ENCODE measurements around the gene GPM6B.
"Not testable (repeated sequence)": the region's sequence is repeated elsewhere in the genome, so short reads cannot be mapped to it uniquely, and the experiment has no call there.

Gene GPM6B

DNA sequence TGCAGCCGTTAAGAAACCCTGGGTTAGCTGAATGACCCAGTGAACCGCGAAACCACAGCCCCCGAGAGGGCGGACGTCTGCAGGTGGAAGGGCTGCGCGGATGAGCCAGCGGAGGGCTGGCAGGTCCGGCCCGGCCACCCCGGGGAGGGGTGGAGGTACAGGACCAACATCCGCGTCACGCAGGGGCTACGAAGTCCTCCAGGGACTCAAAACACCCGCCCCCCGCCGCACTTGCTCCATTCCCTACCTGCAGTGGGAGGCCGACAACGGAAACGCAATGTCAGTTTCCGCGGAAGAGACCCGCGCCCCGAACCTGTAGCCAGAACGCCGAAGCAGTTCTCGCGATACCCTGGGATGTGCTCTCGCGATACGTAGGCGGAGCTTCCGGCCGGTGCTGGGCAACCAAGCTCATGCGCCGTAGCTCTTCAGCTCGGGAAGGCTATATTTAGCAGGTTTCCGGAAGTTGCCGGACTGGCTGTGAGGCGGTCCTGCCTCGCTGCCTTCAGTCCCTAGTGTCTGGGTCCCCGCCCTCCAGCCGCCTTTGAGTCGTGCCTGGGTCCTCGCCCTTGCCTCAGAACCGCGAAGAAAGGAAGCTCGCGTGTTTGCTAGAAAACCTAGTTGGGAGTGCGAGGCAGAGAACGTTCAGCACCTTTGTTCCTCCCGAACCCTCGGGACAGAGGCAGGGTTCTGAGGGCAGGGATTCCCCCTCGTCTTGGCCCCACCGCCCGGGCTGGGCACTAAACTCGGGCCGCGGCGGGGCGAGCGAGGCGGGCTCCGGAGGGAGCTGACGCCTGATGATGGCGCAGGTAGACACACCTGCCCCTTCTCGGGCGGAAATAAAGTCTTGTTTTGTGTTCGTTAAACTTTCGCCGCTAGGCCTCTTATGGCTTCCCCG is 82.4 kb downstream of the GPM6B start, which contains the start of the genes OFD1 and TRAPPC2:
Gene OFD1 (plus strand): TSS at position 471 of the 895 bp plus-strand sequence. CDS start 324 bp downstream, at position 795.
Gene TRAPPC2 (minus strand): TSS at position 343 of the 895 bp plus-strand sequence. CDS start 14,657 bp downstream, outside the sequence.
- Mint-ChIP-seq H3K9me3 (no peaks in the 10 kb centered on the region), H3K27me3 (no peaks in the 10 kb centered on the region), H3K27ac (peak within 1 kb of the TSS; percentile 94), H3K4me3 (peak within 1 kb of the TSS; percentile 89), H3K4me1 (peaks cover 51% of the 10 kb centered on the region), H3K36me3 (ENCODE audit: low read depth) (peaks cover 29% of the 10 kb centered on the region)
- DNase-seq, result peak; percentile 84
- peak; percentile 98 for ATAC-seq

DNA sequence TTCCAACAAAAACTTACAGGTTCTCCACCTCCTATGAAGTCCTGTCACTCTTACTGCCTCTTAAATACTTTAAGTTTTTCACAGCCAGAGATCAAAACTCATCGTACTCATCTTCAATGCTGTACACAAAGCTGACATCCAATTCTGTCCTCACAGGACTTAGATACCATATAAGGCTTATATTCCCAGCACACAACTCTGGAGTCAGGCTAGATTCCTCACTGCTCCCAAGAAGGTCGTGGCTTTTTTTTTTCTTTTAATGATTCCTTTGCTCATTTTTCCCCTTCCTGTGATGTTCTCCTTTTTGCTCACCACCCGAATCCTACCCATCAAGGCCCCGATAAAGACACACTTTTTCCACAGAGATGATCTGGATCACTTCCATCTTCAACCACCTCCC is 83.4 kb downstream of the GPM6B start:
- H3K4me1 Mint-ChIP-seq, result peaks cover 55% of the 10 kb centered on the region
- H3K36me3 Mint-ChIP-seq (ENCODE audit: low read depth), result peaks cover 38% of the 10 kb centered on the region
- no peaks in the 10 kb centered on the region for H3K27me3 Mint-ChIP-seq
- peak overlapping the region; percentile 89 for H3K4me3 Mint-ChIP-seq
- DNase-seq (no peak), ATAC-seq (no peak)
- H3K27ac Mint-ChIP-seq, result peak overlapping the region; percentile 94
- no peaks in the 10 kb centered on the region for H3K9me3 Mint-ChIP-seq

DNA sequence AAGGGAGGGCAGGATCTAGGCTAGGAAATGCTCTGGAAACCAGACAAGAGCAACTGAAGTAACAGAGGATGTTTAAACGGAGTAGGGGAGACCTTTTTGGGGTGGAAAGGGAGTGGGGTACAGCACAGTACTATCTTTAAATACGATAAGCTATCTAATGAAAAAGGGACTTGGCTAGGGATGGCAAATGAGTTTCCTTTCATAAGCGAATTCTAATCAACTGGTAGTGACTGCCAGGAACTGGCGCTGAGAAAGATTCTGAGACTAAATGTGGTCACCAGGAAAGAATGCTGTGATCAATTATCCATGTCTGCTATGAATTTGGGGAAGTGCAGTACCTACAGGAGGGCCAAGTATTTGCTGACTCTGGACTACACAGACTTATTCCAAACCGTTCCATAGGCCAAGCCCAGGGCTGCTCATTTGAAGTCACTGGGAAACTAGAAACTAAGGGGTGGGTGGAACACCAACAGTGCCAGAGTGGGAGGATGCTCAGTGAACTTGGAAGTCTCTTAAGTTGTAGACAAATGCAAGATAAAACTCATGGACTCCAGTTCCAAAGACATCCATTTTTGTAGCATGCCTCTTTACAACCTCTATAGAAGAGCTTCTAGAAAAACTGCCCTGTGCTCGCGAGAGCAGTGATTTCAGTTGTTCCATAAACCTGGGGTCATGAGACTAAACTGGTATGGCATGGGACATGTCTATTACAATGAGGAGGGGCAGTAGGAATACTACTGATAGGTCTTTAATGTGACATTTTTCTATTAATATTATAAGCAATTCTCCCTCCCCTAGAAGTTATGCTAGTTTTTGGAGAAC is 84.4 kb downstream of the GPM6B start:
- peak overlapping the region; percentile 89 for H3K4me3 Mint-ChIP-seq
- peaks cover 62% of the 10 kb centered on the region for H3K4me1 Mint-ChIP-seq
- H3K27ac Mint-ChIP-seq, result peak overlapping the region; percentile 70
- H3K36me3 Mint-ChIP-seq (ENCODE audit: low read depth), result peaks cover 48% of the 10 kb centered on the region
- DNase-seq, result no peak
- H3K9me3 Mint-ChIP-seq, result no peaks in the 10 kb centered on the region
- no peak for ATAC-seq
- no peaks in the 10 kb centered on the region for H3K27me3 Mint-ChIP-seq

DNA sequence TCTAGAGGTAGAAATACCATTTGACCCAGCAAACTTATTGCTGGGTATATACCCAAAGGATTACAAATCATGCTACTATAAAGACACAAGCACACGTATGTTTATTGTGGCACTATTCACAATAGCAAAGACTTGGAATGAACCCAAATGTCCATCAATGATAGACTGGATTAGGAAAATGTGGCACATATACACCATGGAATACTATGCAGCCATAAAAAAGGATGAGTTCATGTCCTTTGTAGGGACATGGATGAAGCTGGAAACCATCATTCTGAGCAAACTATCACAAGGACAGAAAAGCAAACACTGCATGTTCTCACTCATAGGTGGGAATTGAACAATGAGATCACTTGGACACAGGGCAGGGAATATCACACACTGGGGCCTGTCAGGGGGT is 86.4 kb downstream of the GPM6B start:
- not testable (repeated sequence) for H3K9me3 Mint-ChIP-seq, H3K4me3 Mint-ChIP-seq, DNase-seq, H3K27ac Mint-ChIP-seq, H3K27me3 Mint-ChIP-seq, ATAC-seq
- H3K36me3 Mint-ChIP-seq (ENCODE audit: low read depth), result peaks cover 63% of the 10 kb centered on the region
- H3K4me1 Mint-ChIP-seq, result peaks cover 67% of the 10 kb centered on the region

DNA sequence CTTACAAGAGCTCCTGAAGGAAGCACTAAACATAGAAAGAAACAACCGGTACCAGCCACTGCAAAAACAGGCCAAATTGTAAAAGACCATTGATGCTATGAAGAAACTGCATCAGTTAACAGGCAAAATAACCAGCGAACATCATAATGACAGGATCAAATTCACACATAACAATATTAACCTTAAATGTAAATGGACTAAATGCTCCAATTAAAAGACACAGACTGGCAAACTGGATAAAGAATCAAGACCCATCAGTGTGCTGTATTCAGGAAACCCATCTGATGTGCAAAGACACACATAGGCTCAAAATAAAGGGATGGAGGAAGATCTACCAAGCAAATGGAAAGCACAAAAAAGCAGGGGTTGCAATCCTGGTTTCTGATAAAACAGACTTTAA is 90.3 kb downstream of the GPM6B start:
- not testable (repeated sequence) for H3K27me3 Mint-ChIP-seq, ATAC-seq, DNase-seq, H3K4me3 Mint-ChIP-seq, H3K9me3 Mint-ChIP-seq
- peaks cover 60% of the 10 kb centered on the region for H3K36me3 Mint-ChIP-seq (ENCODE audit: low read depth)
- peaks cover 66% of the 10 kb centered on the region for H3K4me1 Mint-ChIP-seq
- H3K27ac Mint-ChIP-seq, result peak overlapping the region; percentile 79

DNA sequence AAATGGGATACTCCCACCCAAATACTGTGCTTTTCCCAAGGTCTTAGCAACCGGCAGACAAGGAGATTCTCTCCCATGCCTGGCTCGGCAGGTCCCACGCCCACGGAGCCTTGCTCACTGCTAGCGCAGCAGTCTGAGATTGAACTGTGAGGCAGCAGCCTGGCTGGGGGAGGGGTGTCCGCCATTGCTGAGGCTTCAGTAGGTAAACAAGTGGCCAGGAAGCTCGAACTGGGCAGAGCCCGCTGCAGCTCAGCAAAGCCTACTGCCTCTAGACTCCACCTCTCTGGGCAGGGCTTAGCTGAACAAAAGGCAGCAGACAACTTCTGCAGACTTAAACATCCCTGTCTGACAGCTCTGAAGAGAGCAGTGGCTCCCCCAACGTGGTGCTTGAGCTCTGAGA is 92.0 kb downstream of the GPM6B start:
- not testable (repeated sequence) for DNase-seq, H3K4me3 Mint-ChIP-seq, H3K9me3 Mint-ChIP-seq, ATAC-seq, H3K27ac Mint-ChIP-seq, H3K27me3 Mint-ChIP-seq
- H3K36me3 Mint-ChIP-seq (ENCODE audit: low read depth), result peaks cover 59% of the 10 kb centered on the region
- peaks cover 57% of the 10 kb centered on the region for H3K4me1 Mint-ChIP-seq

DNA sequence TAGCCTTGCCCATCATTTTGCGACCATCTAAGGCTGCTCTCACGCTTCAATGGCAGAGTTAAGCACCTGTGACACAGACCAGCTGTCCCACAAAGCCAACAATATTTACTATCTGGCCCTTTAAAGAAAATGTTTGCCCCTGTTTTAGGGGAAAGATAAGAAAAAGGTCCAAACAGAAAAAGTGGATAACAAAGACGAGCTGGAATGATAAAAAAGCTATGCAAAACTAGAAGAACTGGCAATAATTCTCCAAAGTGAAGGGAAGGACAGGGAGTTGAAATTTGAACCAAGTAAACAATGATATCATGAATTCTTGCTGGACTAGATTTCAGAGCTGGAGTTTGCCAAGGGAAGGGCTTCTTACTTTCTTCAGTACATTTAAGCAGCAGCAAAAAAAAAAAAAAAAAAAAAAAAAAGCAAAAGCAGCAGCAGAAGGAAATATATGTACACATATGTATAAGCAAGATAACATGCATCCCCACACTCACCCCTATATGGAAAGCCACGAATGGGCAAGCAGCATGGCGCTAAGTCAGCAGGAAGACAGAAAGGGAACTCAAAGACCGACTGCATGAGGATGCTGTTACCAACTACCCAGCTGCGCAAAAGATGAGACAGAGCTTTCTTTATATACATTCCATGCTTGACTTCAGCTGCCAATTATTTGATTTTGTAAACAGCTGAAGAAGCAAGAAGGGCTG is 94.9 kb downstream of the GPM6B start:
- H3K36me3 Mint-ChIP-seq (ENCODE audit: low read depth), result peaks cover 50% of the 10 kb centered on the region
- ATAC-seq, result no peak
- no peaks in the 10 kb centered on the region for H3K9me3 Mint-ChIP-seq
- DNase-seq, result no peak
- no peak overlapping the region for H3K27ac Mint-ChIP-seq
- H3K4me3 Mint-ChIP-seq, result no peak overlapping the region
- peaks cover 55% of the 10 kb centered on the region for H3K4me1 Mint-ChIP-seq
- H3K27me3 Mint-ChIP-seq, result no peaks in the 10 kb centered on the region

DNA sequence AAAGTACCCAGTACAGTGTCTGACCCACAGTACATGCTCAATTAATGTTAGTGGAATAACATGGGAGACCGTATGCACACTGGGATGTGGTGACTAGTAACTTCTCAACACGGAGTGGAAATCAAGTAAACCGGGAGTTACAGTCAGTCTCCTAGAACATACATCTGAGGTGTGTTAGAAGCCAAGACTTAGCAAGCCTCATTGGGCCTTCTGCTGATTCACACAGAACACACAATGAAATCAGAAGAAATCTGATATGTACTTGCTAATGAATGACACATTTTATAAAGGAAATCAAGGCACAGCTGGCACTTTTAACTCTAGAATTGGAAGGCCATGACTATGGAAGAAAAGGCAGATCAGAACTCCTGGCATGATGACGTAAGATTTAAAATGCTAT is 95.5 kb downstream of the GPM6B start:
- Mint-ChIP-seq H3K27me3 (no peaks in the 10 kb centered on the region), H3K4me3 (no peak overlapping the region), H3K27ac (no peak overlapping the region), H3K9me3 (no peaks in the 10 kb centered on the region), H3K4me1 (peaks cover 52% of the 10 kb centered on the region), H3K36me3 (ENCODE audit: low read depth) (peaks cover 47% of the 10 kb centered on the region)
- no peak for ATAC-seq
- DNase-seq, result no peak
